ENCODE data around the gene CENPQ. TPM values are rescaled to one million over a fixed set of nuclear protein-coding genes. Genes with fewer than 3 reads are reported as not detected.

Gene CENPQ
- total RNA-seq, 1 donor from 2014 or later: 4.1 TPM

DNA sequence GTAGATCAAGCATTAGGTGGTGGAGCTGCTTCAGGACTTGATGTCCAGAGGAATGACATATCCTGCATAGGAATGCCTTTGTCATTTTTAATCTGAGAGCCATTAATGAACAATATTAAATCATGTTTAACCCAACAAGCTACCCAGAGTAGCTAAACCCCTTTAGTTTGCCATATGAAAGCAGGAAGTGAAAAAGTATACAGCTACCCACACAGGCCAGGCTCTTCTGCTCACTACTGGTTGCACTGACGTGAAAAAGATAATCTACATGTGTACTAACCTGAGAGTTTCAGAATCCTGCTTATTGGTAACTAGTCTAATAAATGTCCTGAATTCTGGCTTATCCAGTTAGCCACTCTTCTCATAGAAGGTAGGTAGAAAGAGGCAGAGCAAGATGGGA, 56.5 kb downstream of the CENPQ start:
- TF ChIP-seq EZH2 (IDR thresholded peaks at IDR 0.05; ENCODE audit: insufficient read depth, low read length): no peak
- TF ChIP-seq, protein P1, sequence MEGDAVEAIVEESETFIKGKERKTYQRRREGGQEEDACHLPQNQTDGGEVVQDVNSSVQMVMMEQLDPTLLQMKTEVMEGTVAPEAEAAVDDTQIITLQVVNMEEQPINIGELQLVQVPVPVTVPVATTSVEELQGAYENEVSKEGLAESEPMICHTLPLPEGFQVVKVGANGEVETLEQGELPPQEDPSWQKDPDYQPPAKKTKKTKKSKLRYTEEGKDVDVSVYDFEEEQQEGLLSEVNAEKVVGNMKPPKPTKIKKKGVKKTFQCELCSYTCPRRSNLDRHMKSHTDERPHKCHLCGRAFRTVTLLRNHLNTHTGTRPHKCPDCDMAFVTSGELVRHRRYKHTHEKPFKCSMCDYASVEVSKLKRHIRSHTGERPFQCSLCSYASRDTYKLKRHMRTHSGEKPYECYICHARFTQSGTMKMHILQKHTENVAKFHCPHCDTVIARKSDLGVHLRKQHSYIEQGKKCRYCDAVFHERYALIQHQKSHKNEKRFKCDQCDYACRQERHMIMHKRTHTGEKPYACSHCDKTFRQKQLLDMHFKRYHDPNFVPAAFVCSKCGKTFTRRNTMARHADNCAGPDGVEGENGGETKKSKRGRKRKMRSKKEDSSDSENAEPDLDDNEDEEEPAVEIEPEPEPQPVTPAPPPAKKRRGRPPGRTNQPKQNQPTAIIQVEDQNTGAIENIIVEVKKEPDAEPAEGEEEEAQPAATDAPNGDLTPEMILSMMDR (IDR thresholded peaks at IDR 0.05; ENCODE audit: insufficient read depth, low read depth, low read length): no peak
- no peaks in the 10 kb centered on the region for H4K20me1 ChIP-seq (ENCODE audit: insufficient read depth, low read length)
- Mint-ChIP-seq H3K4me3 (ENCODE audit: unreplicated experiment) (no peak overlapping the region), H3K36me3 (ENCODE audit: low read depth, unreplicated experiment) (no peaks in the 10 kb centered on the region), H3K27ac (ENCODE audit: unreplicated experiment) (no peak overlapping the region), H3K27me3 (ENCODE audit: low read depth, unreplicated experiment) (no peaks in the 10 kb centered on the region), H3K4me1 (ENCODE audit: low read depth, unreplicated experiment) (no peaks in the 10 kb centered on the region), H3K9me3 (ENCODE audit: unreplicated experiment) (no peaks in the 10 kb centered on the region)
- no peak overlapping the region for H3K4me3 ChIP-seq (ENCODE audit: insufficient read depth, low read depth, low read length)
- no peaks in the 10 kb centered on the region for H3K79me2 ChIP-seq (ENCODE audit: insufficient read depth, low read length)
- no peak for FAIRE-seq
- no peak overlapping the region for H2AFZ ChIP-seq (ENCODE audit: low read depth, low read length)
- no peaks in the 10 kb centered on the region for H3K9me3 ChIP-seq (ENCODE audit: insufficient read depth, low read depth, low read length)
- no peaks in the 10 kb centered on the region for H3K4me1 ChIP-seq (ENCODE audit: insufficient read depth, low read length)
- H3K27ac ChIP-seq (ENCODE audit: low read depth, low read length): no peak overlapping the region
- H3K27me3 ChIP-seq (ENCODE audit: insufficient read depth, low read length): no peaks in the 10 kb centered on the region
- no peaks in the 10 kb centered on the region for H3K36me3 ChIP-seq (ENCODE audit: insufficient read depth, low read length)
- no peak overlapping the region for H3K4me2 ChIP-seq (ENCODE audit: low read length)
- H3K9ac ChIP-seq (ENCODE audit: low read length): no peak overlapping the region
- no peak for DNase-seq (ENCODE audit: low read depth)

DNA sequence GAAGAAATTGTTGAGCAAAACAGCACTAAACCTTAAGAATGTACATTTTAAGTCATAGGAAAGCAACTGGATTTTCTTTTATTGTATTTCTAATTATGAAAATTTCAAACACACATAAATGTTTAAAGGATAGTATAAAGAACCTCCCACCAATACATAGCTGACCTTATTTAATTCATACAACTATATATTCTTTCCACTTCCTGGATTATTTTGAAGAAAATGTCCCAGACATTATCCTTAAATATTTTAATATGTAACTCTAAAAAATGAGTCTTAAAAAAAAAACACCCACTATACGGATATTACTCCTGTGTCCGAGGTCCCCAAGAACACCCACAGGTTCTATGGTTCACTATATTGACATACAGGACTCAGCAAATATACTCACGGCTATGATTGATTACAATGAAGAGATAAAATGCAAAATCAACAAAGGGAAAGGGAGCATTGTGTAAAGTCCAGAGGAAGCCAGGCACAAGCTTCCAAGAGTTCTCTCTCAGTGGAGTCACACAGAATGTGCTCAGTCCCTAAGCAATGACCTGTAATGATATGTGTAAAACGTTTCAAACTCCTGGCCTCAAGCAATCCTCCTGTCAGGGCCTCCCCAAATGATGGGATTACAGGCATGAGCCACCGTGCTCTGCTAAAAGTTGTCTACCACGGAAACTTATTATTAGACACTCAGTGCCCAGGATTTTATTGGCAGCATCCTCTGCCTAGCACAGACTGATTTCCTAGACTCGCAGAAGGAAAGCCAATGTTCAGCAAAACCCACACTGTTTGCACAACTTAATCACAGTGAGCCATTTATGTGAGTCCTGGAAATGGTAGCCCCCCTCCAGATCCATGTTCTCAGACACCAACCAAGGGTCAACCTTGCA, 59.8 kb downstream of the CENPQ start:
- Histone ChIP-seq H3K4me2 (ENCODE audit: low read length) (no peak overlapping the region), H3K79me2 (ENCODE audit: insufficient read depth, low read length) (no peaks in the 10 kb centered on the region), H2AFZ (ENCODE audit: low read depth, low read length) (no peak overlapping the region), H3K9me3 (ENCODE audit: insufficient read depth, low read depth, low read length) (no peaks in the 10 kb centered on the region), H3K27me3 (ENCODE audit: insufficient read depth, low read length) (no peaks in the 10 kb centered on the region), H3K4me1 (ENCODE audit: insufficient read depth, low read length) (no peaks in the 10 kb centered on the region), H3K36me3 (ENCODE audit: insufficient read depth, low read length) (no peaks in the 10 kb centered on the region), H3K9ac (ENCODE audit: low read length) (no peak overlapping the region), H3K4me3 (ENCODE audit: insufficient read depth, low read depth, low read length) (no peak overlapping the region), H4K20me1 (ENCODE audit: insufficient read depth, low read length) (no peaks in the 10 kb centered on the region), H3K27ac (ENCODE audit: low read depth, low read length) (no peak overlapping the region)
- Mint-ChIP-seq H3K9me3 (ENCODE audit: unreplicated experiment) (no peaks in the 10 kb centered on the region), H3K4me1 (ENCODE audit: low read depth, unreplicated experiment) (no peaks in the 10 kb centered on the region), H3K36me3 (ENCODE audit: low read depth, unreplicated experiment) (no peaks in the 10 kb centered on the region), H3K27ac (ENCODE audit: unreplicated experiment) (no peak overlapping the region), H3K27me3 (ENCODE audit: low read depth, unreplicated experiment) (no peaks in the 10 kb centered on the region), H3K4me3 (ENCODE audit: unreplicated experiment) (no peak overlapping the region)
- TF ChIP-seq EZH2 (IDR thresholded peaks at IDR 0.05; ENCODE audit: insufficient read depth, low read length): no peak
- TF ChIP-seq, protein P1 (IDR thresholded peaks at IDR 0.05; ENCODE audit: insufficient read depth, low read depth, low read length): no peak
- FAIRE-seq (no peak), DNase-seq (ENCODE audit: low read depth) (no peak)

DNA sequence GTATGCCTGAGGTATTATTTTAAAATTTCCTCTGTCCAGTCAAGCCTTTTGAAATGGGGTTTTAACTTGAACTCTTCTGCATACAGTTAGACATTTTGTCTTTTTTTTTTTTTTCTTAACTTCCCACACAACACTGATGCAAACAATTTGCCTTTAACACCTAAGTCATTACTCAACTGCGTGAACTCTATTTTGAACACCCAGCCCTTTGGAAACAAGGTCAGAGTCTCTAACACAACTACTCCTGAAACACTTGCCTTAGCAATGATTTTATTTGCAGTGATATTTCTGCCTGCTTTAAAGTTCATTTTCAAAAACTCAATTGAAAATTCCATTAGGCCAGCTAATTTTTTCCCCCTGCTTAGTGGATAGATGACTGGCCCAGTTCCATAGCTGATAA, 60.7 kb downstream of the CENPQ start:
- Mint-ChIP-seq H3K4me3 (ENCODE audit: unreplicated experiment) (no peak overlapping the region), H3K9me3 (ENCODE audit: unreplicated experiment) (no peaks in the 10 kb centered on the region), H3K27ac (ENCODE audit: unreplicated experiment) (no peak overlapping the region), H3K4me1 (ENCODE audit: low read depth, unreplicated experiment) (no peaks in the 10 kb centered on the region), H3K27me3 (ENCODE audit: low read depth, unreplicated experiment) (no peaks in the 10 kb centered on the region), H3K36me3 (ENCODE audit: low read depth, unreplicated experiment) (no peaks in the 10 kb centered on the region)
- Histone ChIP-seq H4K20me1 (ENCODE audit: insufficient read depth, low read length) (no peaks in the 10 kb centered on the region), H3K4me3 (ENCODE audit: insufficient read depth, low read depth, low read length) (no peak overlapping the region), H3K27me3 (ENCODE audit: insufficient read depth, low read length) (no peaks in the 10 kb centered on the region), H3K9ac (ENCODE audit: low read length) (no peak overlapping the region), H3K79me2 (ENCODE audit: insufficient read depth, low read length) (no peaks in the 10 kb centered on the region), H2AFZ (ENCODE audit: low read depth, low read length) (no peak overlapping the region), H3K36me3 (ENCODE audit: insufficient read depth, low read length) (no peaks in the 10 kb centered on the region), H3K27ac (ENCODE audit: low read depth, low read length) (no peak overlapping the region), H3K9me3 (ENCODE audit: insufficient read depth, low read depth, low read length) (no peaks in the 10 kb centered on the region), H3K4me2 (ENCODE audit: low read length) (no peak overlapping the region), H3K4me1 (ENCODE audit: insufficient read depth, low read length) (no peaks in the 10 kb centered on the region)
- DNase-seq (ENCODE audit: low read depth): no peak
- no peak for TF ChIP-seq EZH2 (IDR thresholded peaks at IDR 0.05; ENCODE audit: insufficient read depth, low read length)
- TF ChIP-seq, protein P1 (IDR thresholded peaks at IDR 0.05; ENCODE audit: insufficient read depth, low read depth, low read length): no peak
- no peak for FAIRE-seq

Measured in astrocyte (in vitro differentiated cells and primary cell).